H1 (cell line): ENCODE measurements around the gene NFATC1. TPM values are rescaled to one million over a fixed set of nuclear protein-coding genes. Genes with fewer than 3 reads are reported as not detected.

ENCODE experiments used
- CTCF ChIA-PET: fragments of 300-600 bp; sonication (Branson Sonifier 250); formaldehyde crosslinking; loops from one replicate; lab custom pipeline; 2021; ENCODE audit not compliant: partially characterized antibody; lab: Charles Lee
- POLR2A ChIA-PET: fragments of 300-600 bp; sonication (Branson Sonifier 250); formaldehyde crosslinking; loops from one replicate; lab custom pipeline; 2021; ENCODE audit warnings: inconsistent platforms; ENCODE audit not compliant: partially characterized antibody; lab: Charles Lee
- DNase-seq, 2 experiments: peaks; one replicate each; pipeline versions ENCODE4 v3.0.0 to v3.0.0-alpha.2; 2010 to 2022; ENCODE audit warnings: low spot score in 2 of 2, low read depth in 1 of 2, mixed read lengths in 1 of 2
- FAIRE-seq: peaks from 2 replicates; lab custom pipeline; 2011; peaks lifted over from hg19 to GRCh38; lab: Jason Lieb, UNC
- H2AFZ ChIP-seq: 2 replicates; pipeline ENCODE4 v1.8.1; 2012; ENCODE audit warnings: low read length, inconsistent platforms
- H2AK5ac ChIP-seq: 2 replicates; pipeline ENCODE4 v1.6.1; 2013; ENCODE audit warnings: low read depth, low read length
- H2BK120ac ChIP-seq: replicated peaks from 2 replicates; pipeline ENCODE3; 2013; ENCODE audit warnings: low read depth, low read length, inconsistent platforms
- H2BK12ac ChIP-seq: 2 replicates; pipeline ENCODE4 v1.6.1; 2013; ENCODE audit warnings: low read depth, low read length
- H2BK15ac ChIP-seq: 2 replicates; pipeline ENCODE4 v1.6.1; 2013; ENCODE audit warnings: low read length
- H2BK20ac ChIP-seq: 2 replicates; pipeline ENCODE4 v1.6.1; 2013; ENCODE audit warnings: low read length
- H2BK5ac ChIP-seq: 2 replicates; pipeline ENCODE4 v1.6.1; 2013; ENCODE audit warnings: low read depth, low read length
- H3K14ac ChIP-seq: 2 replicates; pipeline ENCODE4 v1.6.1; 2013; ENCODE audit warnings: inconsistent platforms; ENCODE audit not compliant: insufficient read length
- H3K18ac ChIP-seq: 2 replicates; pipeline ENCODE4 v1.6.1; 2013; ENCODE audit warnings: low read length; ENCODE audit errors: extremely low read depth
- H3K23ac ChIP-seq: 2 replicates; pipeline ENCODE4 v1.6.1; 2013; ENCODE audit warnings: inconsistent platforms; ENCODE audit not compliant: insufficient read length
- H3K23me2 ChIP-seq: 2 replicates; pipeline ENCODE4 v1.6.1; 2013; ENCODE audit warnings: low read depth, low read length
- H3K27ac ChIP-seq: 2 replicates; pipeline ENCODE4 v1.6.1; 2011; ENCODE audit warnings: low read depth, low read length, inconsistent platforms
- H3K27me3 ChIP-seq, 4 experiments: replicated peaks in 1 of 4; 1 replicate in 1 of 4; 2 replicates in 3 of 4; pipeline versions ENCODE4 v1.6.1 to v1.8.1; 2011 to 2013; ENCODE audit warnings: low read length in 3 of 4, mild to moderate bottlenecking in 3 of 4, inconsistent platforms in 2 of 4, mixed read lengths in 2 of 4, moderate library complexity in 1 of 4; ENCODE audit not compliant: control insufficient read depth in 3 of 4, insufficient read depth in 3 of 4; ENCODE audit errors: extremely low read depth in 1 of 4
- H3K36me3 ChIP-seq, 4 experiments: 2 replicates each; pipeline versions ENCODE4 v1.6.1 to v1.8.1; 2011 to 2013; ENCODE audit warnings: mild to moderate bottlenecking in 4 of 4, low read length in 3 of 4, moderate library complexity in 2 of 4, control low read depth in 1 of 4, inconsistent platforms in 1 of 4; ENCODE audit not compliant: insufficient read depth in 4 of 4, control insufficient read depth in 2 of 4
- H3K4ac ChIP-seq: replicated peaks from 2 replicates; pipeline ENCODE3; 2013; ENCODE audit warnings: low read length, low read depth, mixed read lengths, inconsistent platforms; ENCODE audit not compliant: insufficient read length
- H3K4me1 ChIP-seq, 4 experiments: replicated peaks in 1 of 4; 1 replicate in 1 of 4; 2 replicates in 3 of 4; pipeline versions ENCODE4 v1.6.1 to v1.8.1; 2011 to 2013; ENCODE audit warnings: low read length in 3 of 4, inconsistent platforms in 2 of 4, mixed read lengths in 1 of 4; ENCODE audit not compliant: insufficient read depth in 4 of 4, control insufficient read depth in 3 of 4
- H3K4me2 ChIP-seq, 2 experiments: 2 replicates each; pipeline versions ENCODE4 v1.6.1 to v1.8.1; 2011 to 2013; ENCODE audit warnings: low read depth in 2 of 2, low read length in 2 of 2, control low read depth in 1 of 2, inconsistent platforms in 1 of 2, mild to moderate bottlenecking in 1 of 2; ENCODE audit not compliant: insufficient read depth in 1 of 2
- H3K4me3 ChIP-seq, 4 experiments: fragments of 200-600, 300-600 bp in 1 of 4; sonication (generic), shearing (Covaris generic), sonication (Bioruptor Twin) in 1 of 4; 2 replicates each; pipeline versions ENCODE4 v1.5.1 to v1.8.1; 2011 to 2016; ENCODE audit warnings: low read length in 4 of 4, low read depth in 3 of 4, control low read depth in 2 of 4, inconsistent platforms in 2 of 4, mild to moderate bottlenecking in 2 of 4, mixed read lengths in 1 of 4, moderate library complexity in 1 of 4; ENCODE audit not compliant: insufficient read depth in 2 of 4; ENCODE audit errors: extremely low read depth in 1 of 4
- H3K56ac ChIP-seq: replicated peaks from 2 replicates; pipeline ENCODE3; 2013; ENCODE audit warnings: low read depth, mild to moderate bottlenecking, mixed read lengths, low read length, inconsistent platforms; ENCODE audit not compliant: insufficient read length
- H3K79me1 ChIP-seq: 2 replicates; pipeline ENCODE4 v1.6.1; 2013; ENCODE audit warnings: low read depth, low read length, control low read depth
- H3K79me2 ChIP-seq, 2 experiments: 2 replicates each; pipeline versions ENCODE4 v1.6.1 to v1.8.1; 2012 to 2013; ENCODE audit warnings: low read length in 2 of 2, mild to moderate bottlenecking in 2 of 2, inconsistent platforms in 1 of 2; ENCODE audit not compliant: insufficient read depth in 2 of 2, control insufficient read depth in 1 of 2
- H3K9ac ChIP-seq, 4 experiments: replicated peaks in 1 of 4; 1 replicate in 1 of 4; 2 replicates in 3 of 4; pipeline versions ENCODE4 v1.6.1 to v1.8.1; 2011 to 2013; ENCODE audit warnings: low read depth in 3 of 4, low read length in 3 of 4, control low read depth in 2 of 4, mild to moderate bottlenecking in 2 of 4, moderate library complexity in 2 of 4, inconsistent platforms in 1 of 4; ENCODE audit errors: extremely low read depth in 1 of 4
- H3K9me3 ChIP-seq, 2 experiments: 2 replicates each; pipeline versions ENCODE4 v1.6.1 to v1.8.1; 2012 to 2013; ENCODE audit warnings: mild to moderate bottlenecking in 2 of 2, moderate library complexity in 2 of 2, control low read depth in 1 of 2, inconsistent platforms in 1 of 2, low read depth in 1 of 2, low read length in 1 of 2, mixed read lengths in 1 of 2; ENCODE audit not compliant: insufficient read depth in 2 of 2
- H4K20me1 ChIP-seq, 2 experiments: replicated peaks in 1 of 2; 2 replicates each; pipeline versions ENCODE3 to v1.8.1; 2011 to 2013; ENCODE audit warnings: inconsistent platforms in 2 of 2, low read length in 2 of 2, mild to moderate bottlenecking in 1 of 2; ENCODE audit not compliant: insufficient read depth in 2 of 2, control insufficient read depth in 1 of 2
- H4K5ac ChIP-seq: 2 replicates; pipeline ENCODE4 v1.6.1; 2013; ENCODE audit warnings: low read length, low read depth, mixed read lengths, inconsistent platforms; ENCODE audit not compliant: insufficient read length
- H4K8ac ChIP-seq: 2 replicates; pipeline ENCODE4 v1.8.0; 2013; ENCODE audit warnings: mild to moderate bottlenecking, moderate library complexity, low read length, inconsistent platforms; ENCODE audit not compliant: insufficient read depth; ENCODE audit errors: extremely low read depth
- H4K91ac ChIP-seq: replicated peaks from 2 replicates; pipeline ENCODE3; 2013; ENCODE audit warnings: low read length, mixed read lengths, inconsistent platforms; ENCODE audit not compliant: insufficient read length
- MAX ChIP-seq: IDR thresholded peaks from 2 replicates; pipeline ENCODE4 v1.6.1; 2012; ENCODE audit warnings: inconsistent platforms
- SIRT6 ChIP-seq: IDR thresholded peaks from one replicate; pipeline ENCODE4 v1.7.1; 2012; ENCODE audit warnings: low read length, inconsistent platforms
- WGBS, 2 experiments: shearing (Covaris generic) in 1 of 2; methylation state at CpG; one replicate each; pipeline versions ENCODE4 v1.1.6 to v1.1.7; 2013 to 2015; ENCODE audit warnings: low lambda C conversion rate in 2 of 2, mixed read lengths in 2 of 2, inconsistent platforms in 1 of 2, low coverage in 1 of 2, missing lambda C conversion rate in 1 of 2; ENCODE audit not compliant: insufficient replicate concordance in 2 of 2, insufficient coverage in 1 of 2, insufficient read length in 1 of 2; ENCODE audit errors: extremely low coverage in 1 of 2, missing lambda C conversion rate in 1 of 2; 5-methylcytosine and 5-hydroxymethylcytosine counted together
- polyA plus RNA-seq, 7 experiments: library from polyadenylated mRNA; depleted of rRNA in 3 of 7; stranded (reverse) in 5 of 7; unstranded in 2 of 7; fragments of >200 nt in 5 of 7; fragments of 200-250 nt in 2 of 7; gene quantifications; 1 replicate in 5 of 7; 2 replicates in 1 of 7; 4 replicates in 1 of 7; pipeline versions ENCODE4 v1.2.1 to v1.2.3, GENCODE V29; 2011 to 2013; ENCODE audit warnings: missing spikeins in 2 of 7, mixed read lengths in 2 of 7
- total RNA-seq: library from RNA; stranded (reverse); fragmentation: NEBNext Ultra II Directional; extraction: Animal tissue kit (Norgen Biotek cat#: 25700); gene quantifications from 2 replicates; pipeline ENCODE4 v1.2.1, GENCODE V29; 2021

NFATC1 gene
- total and polyA plus RNA-seq, 2 of the 8 experiments (the other 6 are each of a cell fraction or from before 2014, with no cell fraction given) = 2.0 to 6.6 TPM

GRCh38 chr18:79465392-79465991 is 69.8 kb downstream of the NFATC1 start:
- H3K23me2 ChIP-seq = no peaks in the 10 kb centered on the region
- no peak overlapping the region for H4K8ac ChIP-seq
- peaks cover 0 to 17% (median 12%) of the 10 kb centered on the region in 4 experiments; a peak in 6 of 7 replicates for H3K4me1 ChIP-seq
- POLR2A ChIA-PET = no interaction called here
- no peaks in the 10 kb centered on the region; the same call in 1 of the 2 replicates for H3K79me1 ChIP-seq
- H3K27ac ChIP-seq = no peak overlapping the region
- no peak overlapping the region for H3K18ac ChIP-seq
- H3K4me3 ChIP-seq = no peak overlapping the region
- H2BK12ac ChIP-seq = no peak overlapping the region
- H3K27me3 ChIP-seq = no peaks in the 10 kb centered on the region
- CTCF ChIA-PET = interaction anchor here (0.8 kb wide), 1 partner anchor 83 kb away, joined by 3 read pairs; no protein-coding TSS in a partner anchor
- peak overlapping the region; percentile 93; the same call in 1 of the 2 replicates for H2AFZ ChIP-seq
- H3K4ac ChIP-seq = no peak overlapping the region
- 67% methylated on average over 17 of the region's 26 CpGs; no CpG with 5 or more reads in 1 of the 2 experiments for WGBS, 2 experiments
- H3K56ac ChIP-seq = no peak overlapping the region
- FAIRE-seq (no peak), DNase-seq (peak in 1 of 2 experiments; percentile 67)
- H2BK20ac ChIP-seq = no peak overlapping the region
- no peak overlapping the region for H2BK5ac ChIP-seq
- peak overlapping the region in 1 of 2 experiments; percentile 9; a peak in 1 of 4 replicates for H3K4me2 ChIP-seq
- no peak overlapping the region for H3K9ac ChIP-seq
- peak overlapping the region; percentile 6 for H4K5ac ChIP-seq
- no peak overlapping the region for H2BK120ac ChIP-seq
- H3K79me2 ChIP-seq = no peaks in the 10 kb centered on the region
- H4K91ac ChIP-seq = no peak overlapping the region
- H4K20me1 ChIP-seq = no peaks in the 10 kb centered on the region
- H3K14ac ChIP-seq = no peak overlapping the region
- H2AK5ac ChIP-seq = no peak overlapping the region
- no peaks in the 10 kb centered on the region for H3K9me3 ChIP-seq
- no peak for TF ChIP-seq SIRT6
- 0 out of 2 replicates have a peak, but pooled peaks have one; percentile 6 for TF ChIP-seq MAX
- no peak overlapping the region for H3K23ac ChIP-seq
- H3K36me3 ChIP-seq = no peaks in the 10 kb centered on the region; a peak in 1 of 8 replicates
- H2BK15ac ChIP-seq = no peak overlapping the region
